ENCODE data around the gene GTF2IRD1.
"Not testable (repeated sequence)": the region's sequence is repeated elsewhere in the genome, so short reads cannot be mapped to it uniquely, and the experiment has no call there.

The GTF2IRD1 gene, protein sequence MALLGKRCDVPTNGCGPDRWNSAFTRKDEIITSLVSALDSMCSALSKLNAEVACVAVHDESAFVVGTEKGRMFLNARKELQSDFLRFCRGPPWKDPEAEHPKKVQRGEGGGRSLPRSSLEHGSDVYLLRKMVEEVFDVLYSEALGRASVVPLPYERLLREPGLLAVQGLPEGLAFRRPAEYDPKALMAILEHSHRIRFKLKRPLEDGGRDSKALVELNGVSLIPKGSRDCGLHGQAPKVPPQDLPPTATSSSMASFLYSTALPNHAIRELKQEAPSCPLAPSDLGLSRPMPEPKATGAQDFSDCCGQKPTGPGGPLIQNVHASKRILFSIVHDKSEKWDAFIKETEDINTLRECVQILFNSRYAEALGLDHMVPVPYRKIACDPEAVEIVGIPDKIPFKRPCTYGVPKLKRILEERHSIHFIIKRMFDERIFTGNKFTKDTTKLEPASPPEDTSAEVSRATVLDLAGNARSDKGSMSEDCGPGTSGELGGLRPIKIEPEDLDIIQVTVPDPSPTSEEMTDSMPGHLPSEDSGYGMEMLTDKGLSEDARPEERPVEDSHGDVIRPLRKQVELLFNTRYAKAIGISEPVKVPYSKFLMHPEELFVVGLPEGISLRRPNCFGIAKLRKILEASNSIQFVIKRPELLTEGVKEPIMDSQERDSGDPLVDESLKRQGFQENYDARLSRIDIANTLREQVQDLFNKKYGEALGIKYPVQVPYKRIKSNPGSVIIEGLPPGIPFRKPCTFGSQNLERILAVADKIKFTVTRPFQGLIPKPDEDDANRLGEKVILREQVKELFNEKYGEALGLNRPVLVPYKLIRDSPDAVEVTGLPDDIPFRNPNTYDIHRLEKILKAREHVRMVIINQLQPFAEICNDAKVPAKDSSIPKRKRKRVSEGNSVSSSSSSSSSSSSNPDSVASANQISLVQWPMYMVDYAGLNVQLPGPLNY

DNA sequence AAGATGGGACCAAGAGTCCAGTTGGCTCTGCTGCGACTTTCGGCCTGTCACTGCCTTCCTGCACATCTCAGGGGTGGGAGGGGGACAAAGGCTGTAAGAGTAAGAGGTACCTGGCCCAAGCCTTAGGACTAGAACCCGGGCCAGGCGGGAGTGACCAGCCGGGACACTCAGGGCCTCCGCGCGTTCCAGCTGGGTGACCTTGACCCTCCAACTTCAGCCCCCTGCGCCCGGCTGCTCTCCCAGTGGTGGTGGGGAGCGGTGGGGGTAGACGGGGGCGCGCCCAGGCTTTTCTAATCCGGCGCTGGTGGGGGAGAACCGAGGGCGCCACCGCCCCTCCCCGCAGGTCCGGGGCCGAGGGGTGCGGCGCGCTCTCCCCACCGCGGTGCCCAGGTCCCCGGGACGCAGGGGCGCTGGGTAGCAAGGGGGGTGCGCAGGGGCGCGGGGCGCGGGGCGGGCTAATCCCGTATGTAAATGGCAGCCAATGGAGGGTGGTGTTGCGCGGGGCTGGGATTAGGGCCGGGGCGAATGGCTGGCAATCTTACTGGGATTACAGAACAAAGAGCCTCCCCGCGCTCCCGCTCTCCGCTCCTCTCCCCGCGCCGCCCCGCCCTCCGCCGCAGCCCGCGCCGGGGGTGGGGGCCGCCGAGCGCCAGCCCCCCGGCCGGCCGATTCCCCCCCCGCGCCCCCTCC, at the start of gene GTF2IRD1:
GTF2IRD1 (plus strand) TSS at position 585 of the 690 bp plus-strand sequence. CDS start 54,175 bp downstream, outside the sequence.
- peak; percentile 38 to 40 for DNase-seq

DNA sequence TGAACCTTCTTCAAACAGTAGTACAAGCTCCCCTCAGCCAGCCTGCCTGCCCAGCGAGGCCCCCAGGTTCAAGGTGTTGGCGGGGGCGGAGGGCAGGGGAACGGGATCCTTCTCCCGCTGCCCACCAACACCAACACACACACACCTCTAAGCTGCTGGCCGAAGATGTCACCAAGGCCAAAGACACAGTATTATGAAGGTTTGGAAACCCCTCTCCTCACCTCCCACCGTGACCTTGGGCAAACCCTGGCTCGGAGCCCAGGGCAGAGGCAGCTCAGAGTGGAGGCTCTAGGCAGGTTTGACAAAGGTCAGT, 49.4 kb upstream of the GTF2IRD1 start:
- DNase-seq = no peak

DNA sequence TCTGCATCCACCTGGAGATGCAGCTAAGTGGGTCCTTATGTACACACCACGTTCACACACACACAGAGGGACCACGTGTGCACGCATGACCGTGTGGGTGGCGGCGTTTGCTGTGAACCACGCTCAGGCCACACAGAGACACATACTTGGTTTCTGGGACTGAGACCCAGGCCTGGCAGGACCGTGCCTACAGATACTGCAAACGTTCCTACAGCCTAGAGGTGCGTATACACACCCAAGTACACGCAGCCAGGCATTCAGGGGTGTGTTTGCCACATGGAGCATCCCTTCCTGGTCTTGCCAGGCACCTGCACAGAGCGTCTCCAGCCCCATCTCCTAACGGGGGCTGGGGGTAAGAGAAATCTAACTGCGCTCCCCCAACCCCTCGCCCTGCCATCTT, 49.0 kb upstream of the GTF2IRD1 start:
- DNase-seq = no peak

DNA sequence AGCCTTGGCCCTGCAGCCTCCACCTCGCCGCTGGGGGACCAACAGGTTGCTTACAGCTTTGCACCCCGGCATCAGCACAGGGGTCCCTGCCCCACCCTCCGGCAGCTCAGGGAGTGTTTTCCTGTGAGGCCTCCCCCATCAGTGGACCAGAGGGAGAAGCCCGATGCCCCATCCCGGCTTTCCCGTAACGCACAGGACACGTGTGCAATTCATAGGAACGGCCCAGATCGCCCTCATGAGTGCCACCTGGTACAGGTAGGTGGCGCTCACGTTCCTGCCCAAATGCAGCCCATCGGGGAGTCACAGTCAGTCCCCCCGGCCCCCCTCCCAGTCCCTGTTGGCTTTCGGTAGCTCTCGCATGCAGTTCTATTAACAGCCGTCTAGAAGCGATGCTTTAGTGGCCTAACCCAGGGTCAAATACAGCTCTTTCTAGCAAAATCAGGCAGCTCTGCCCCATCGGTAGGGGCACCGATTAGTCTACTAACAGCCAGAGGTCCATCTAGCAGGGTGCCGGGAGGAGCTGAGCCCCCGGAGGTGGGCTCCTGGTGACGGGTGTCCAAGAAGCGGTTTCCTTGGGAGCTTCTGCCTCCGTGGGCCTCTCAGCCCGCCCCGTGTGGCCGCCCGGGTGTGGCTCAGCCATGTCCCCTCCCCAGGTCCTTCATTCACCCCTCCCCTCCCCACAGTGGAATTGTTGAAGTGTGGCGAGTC, 48.4 kb upstream of the GTF2IRD1 start:
- DNase-seq = no peak

DNA sequence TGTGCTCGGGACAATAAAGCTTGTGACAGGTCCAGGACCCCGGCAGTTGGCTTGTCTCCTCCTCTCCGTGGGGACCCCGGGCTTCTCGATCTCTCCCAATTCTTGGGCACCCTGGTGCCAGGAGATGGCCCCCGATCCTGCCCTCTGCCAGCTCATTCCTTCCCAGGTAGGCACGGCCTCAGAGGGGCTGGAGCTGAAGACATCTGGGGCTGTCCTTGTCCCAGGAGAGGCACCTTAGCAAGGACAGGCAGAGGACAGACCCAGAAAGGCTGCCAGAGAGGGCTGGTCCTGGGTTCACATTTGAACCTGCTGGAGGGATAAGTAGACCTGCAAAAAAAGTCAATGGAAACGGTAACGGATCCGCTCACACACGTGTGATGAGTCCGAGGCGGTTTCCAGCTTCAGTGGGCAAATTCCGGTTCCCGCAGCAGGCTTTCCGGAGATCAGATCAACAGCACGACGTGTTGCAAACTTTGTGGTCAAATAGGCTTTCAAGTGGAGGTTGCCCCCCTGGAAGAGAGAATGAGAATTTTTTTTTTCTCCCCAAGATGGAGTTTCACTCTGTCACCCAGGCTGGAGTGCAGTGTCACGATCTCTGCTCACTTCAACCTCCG, 47.7 kb upstream of the GTF2IRD1 start:
- DNase-seq = no peak

DNA sequence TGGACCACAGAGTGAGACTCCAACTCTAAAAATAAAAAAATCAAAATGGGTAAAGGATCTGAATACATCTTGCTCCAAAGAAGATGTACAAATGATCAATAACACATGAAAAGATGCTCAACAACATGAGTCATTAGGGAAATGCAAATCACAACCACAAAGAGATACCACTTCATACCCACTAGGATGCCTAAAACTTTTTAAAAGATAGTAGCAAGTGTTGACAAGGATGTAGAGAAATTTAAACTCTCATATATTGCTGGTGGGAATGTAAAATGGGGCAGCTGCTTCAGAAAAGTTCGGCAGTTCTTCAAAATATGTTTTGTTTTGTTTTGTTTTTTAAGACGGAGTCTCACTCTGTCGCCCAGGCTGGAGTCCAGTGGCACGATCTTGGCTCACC, 45.7 kb upstream of the GTF2IRD1 start:
- DNase-seq = no peak

DNA sequence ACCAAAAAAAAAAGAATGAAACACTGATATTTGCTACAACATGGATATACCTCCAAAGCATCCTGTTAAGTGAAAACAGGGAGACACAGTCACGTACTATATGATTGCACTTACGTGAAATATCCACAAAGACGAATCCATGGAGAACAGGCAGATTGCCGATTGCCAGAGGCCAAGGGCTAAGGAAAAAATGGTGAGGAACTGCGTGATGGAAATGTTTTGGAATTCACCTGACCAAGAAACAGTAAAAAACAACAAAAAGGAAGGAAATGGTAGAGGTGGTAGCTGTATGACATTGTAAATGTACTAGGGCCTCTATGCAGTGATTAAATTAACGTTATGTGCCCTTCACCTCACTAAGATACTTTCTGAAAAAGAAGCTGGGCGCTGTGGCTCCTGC, 44.1 kb upstream of the GTF2IRD1 start:
- no peak for DNase-seq

DNA sequence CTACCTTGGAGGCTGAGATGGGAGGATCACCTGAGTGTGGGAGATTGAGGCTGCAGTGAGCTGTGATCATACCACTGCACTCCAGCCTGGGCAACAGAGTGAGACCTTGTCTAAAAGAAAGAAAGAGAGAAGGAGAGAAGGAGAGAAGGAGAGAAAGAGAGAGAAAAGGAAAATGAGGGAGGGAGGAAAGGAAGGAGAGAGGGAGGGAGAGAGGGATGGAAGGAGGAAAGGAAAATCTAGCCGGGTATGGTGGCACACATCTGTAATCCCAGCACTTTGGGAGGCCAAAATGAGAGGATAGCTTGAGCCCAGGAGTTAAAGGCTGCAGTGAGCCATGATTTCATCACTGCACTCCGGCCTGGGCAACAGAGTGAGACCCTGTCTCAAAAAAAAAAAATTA, 42.9 kb upstream of the GTF2IRD1 start:
- no peak for DNase-seq

DNA sequence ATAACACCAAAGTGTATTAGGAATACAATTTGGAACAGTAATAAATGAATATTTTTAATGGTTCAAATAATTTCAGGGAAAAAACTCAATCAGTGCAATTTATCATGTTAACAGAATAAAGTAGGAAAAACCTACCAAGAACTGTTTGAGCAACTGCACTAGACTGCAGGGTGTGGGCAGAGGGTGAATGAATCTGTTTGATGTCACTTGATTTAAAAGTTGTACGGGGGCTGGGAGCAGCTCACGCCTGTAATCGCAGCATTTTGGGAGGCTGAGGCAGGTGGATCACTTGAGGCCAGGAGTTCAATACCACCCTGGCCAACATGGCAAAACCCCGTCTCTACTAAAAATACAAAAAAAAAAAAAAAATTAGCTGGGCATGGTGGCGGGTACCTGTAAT, 42.1 kb upstream of the GTF2IRD1 start:
- DNase-seq = not testable (repeated sequence)

DNA sequence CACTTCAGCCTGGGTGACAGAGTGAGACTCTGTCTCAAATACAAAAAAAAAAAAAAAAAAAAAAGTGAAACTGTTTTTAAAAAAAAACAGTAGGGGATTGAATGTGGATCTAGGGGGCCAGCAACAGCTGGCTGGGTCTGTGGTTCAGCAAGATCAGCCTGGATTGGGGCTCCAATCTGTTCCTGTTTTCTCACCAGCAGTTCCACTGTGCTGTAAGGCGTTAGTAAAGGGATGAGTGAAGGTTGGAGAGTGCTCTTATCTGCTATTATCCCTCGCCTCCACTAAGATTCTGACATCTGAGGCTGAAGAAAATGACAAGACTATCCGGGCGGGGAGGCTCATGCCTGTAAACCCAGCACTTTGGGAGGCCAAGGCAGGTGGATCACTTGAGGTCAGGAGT, 41.6 kb upstream of the GTF2IRD1 start:
- no peak for DNase-seq

DNA sequence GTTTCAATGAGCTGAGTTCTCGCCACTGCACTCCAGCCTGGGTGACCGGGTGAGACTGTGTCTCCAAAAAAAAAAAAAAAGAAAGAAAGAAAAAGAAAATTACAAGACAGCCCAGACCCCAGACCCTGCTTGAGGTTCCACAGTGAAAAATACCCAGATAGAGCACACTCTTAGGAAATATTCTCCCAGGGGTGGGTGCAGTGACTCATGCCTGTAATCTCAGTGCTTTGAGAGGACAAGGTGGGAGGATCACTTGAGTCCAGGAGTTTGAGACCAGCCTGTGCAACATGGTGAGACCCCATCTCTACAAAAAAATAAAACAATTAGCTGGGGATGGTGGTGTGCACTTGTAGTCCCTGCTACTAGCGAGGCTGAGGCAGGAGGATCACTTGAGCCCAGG, 41.1 kb upstream of the GTF2IRD1 start:
- DNase-seq = peak in 1 of 2 donors; percentile 26

DNA sequence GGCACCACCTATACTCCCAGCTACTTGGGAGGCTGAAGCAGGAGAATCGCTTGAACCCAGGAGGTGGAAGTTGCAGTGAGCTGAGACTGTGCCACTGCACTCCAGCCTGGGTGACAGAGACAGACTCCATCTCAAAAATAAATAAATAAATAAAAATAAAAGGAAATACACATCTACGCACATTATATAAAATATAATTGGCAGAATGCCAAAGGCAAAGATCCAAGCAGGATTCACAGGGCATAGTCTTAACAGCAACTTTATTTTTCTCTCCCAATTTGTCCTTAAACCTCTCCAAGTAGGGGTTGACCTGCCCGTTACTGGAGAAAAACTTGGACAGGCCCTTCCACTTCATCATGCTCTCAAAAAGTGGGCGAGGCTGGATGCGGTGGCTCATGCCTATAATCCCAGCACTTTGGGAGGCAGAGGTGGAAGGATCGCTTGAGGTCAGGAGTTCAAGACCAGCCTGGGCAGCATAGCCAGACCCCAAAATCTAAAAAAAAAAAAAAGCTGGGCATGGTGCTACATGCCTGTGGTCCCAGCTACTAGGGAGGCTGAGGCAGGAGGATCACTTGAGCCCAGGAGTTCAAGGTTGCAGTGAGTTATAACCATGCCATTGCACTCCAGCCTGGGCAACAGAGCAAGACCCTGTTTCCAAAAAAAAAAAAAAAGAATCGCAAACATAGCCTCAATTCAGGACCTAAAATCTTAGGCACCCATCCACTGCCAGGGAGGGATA, 38.9 kb upstream of the GTF2IRD1 start:
- DNase-seq = not testable (repeated sequence)

DNA sequence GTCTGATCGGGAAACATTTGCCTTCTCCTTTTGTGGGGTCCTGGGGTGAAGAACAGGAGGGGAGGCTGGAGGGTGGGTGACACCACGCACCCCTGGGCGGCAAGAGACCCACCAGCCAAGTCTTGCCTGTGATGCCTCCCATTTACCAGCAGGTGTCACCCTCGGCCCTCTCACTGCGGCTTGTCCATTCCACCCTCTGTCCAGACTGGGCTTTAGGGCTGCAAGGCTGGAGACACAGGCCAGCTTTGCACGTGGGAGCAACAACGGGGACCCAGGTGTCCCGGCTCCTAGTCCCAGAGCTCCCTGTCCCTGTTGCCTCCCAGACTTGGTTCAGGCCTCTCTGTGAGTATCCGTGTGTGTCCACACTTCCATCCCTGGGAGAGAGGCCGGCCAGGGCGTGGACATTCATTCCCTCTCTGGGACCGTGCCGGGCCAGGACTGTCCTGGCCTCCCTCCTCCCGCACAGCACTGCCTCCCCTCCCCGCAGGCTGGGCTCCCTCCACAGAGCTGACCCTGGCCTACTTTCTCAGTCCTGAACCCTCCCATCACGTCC, 36.2 kb upstream of the GTF2IRD1 start:
- peak; percentile 26 to 79 for DNase-seq

DNA sequence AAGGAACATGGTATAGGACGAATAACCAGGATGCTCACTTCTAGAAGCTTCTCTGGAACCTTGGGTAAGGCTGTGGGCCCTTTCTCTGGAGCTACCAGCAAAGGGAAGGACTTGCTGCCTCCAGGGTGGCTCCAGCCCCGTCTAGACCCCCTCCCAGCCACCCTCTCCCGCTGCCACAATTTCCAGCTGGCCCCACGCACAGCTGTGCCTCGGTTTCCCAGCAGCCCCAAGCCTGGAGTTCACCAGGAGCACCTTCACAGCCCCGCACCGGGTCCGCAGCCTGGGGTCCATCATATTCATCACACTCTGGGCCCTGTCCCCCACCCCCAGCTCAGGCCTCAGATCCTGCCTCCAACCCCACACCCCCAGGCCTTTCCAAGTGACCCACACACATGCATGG, 35.6 kb upstream of the GTF2IRD1 start:
- DNase-seq = no peak

DNA sequence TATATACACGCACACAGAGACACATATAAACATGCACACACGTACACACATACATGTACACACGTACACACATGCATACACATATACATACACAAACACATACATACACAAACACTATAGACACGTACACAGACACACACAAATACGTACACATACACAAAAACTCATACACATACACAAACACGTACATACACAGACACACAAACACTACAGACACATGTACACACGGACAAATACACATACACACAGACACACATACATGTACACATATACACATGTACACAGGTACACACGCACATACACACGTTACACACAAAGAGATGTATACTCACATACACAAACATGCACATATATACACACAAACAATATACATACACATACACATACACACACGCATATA, 35.2 kb upstream of the GTF2IRD1 start:
- DNase-seq = no peak

DNA sequence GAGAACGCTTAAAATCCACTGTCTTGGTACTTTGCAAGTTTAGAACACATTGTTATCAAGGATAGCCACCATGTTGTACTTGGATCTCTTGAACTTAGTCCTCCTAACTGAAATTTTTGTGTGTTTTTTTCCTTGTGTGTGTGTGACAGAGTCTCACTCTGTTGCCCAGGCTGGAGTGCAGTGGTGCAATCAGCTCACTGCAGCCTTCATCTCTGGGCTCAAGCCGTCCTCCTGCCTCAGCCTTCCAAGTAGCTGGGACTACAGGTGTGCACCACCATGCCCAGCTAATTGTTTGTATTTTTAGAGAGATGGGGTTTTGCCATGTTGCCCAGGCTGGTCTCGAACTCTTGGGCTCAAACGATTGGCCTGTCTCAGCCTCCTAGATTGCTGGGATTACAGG, 34.5 kb upstream of the GTF2IRD1 start:
- not testable (repeated sequence) for DNase-seq

DNA sequence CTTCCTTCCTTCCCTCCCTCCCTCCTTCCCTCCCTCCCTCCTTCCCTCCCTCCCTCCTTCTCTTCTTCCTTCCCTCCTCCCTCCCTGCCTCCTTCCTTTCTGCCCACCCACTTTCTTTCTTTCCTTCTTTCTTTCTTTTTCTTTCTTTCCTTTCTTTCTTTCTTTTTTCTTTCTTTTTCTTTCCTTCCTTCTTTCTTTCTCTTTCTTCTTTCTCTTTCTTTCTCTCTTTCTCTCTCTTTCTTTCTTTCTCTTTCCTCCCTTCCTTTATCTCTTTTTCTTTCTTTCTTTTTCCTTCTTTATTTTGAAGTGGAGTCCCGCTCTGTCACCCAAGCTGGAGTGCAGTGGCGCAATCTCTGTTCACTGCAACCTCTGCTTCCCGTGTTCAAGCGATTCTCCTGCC, 33.7 kb upstream of the GTF2IRD1 start:
- no peak for DNase-seq

DNA sequence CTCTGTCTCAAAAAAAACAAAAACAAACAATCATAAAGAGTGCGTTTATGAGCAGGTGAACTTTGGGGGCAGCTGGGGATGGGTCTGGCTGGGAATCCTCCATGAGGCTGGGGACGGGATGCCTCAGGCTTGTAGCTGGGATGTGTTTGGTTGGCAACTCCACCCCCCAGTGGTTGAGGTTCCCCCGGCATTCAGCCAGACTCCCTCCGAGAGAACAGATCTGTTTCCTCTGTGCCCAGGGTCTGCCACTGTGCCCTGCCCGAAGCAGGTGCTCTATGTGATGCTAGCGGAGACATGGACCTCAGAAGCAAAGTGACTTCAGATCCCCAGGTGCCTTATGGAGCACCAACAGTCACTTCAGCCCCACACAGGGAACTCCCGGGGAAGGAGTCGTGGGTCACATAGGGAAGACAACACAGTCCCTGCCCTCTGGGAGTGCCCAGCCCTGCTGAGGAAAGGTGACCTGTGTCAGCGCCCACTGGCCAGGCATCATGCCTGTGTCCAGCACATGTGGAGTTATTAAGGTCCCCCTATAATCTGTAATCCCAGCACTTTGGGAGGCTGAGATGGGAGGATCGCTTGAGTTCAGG, 29.3 kb upstream of the GTF2IRD1 start:
- no peak for DNase-seq

DNA sequence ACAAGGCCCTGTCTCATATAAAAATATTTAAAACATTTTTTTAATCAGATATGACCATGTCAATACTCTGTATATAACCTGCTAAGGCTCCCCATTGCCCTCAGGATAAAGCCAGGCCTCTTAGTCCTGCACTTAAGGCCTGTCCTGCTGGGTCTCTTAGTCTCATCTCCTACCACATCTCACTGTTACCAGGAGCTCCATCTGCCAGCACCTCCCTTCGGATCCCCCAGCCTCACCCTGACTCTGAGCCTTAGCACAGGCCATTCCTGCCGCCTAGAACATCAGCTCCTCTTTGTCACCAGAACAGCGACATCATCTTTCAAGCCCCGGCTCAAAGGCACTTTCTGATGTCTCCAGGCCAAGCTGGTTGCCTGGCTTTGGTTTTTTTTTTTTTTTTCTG, 25.7 kb upstream of the GTF2IRD1 start:
- no peak for DNase-seq

DNA sequence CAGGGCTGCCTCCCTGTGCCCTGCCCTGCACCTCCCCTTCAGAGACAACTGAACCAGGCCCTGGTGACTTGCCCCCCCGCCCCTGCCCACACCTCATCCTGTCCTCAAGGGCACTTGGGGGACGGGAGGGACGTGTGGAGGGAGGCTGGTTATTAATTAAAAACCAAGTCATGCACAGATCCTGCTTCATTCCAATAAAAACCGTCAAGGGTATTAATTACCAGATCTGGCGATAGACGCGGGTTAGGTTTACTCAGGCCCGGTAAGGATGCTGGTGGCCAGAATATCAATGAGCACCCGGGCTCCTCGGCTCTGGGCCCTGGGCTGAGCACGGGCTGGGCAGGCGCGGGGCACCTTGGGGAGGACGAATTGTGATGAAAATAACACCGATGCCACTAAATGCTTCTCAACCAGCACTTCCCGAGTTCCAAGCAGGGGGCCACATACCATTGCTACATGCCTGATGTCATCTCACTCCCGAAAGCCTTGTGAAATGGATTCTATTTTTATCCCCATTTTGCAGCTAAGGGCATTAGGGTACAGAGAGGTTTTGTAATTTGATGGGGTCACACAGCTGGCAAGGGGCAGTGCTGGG, 24.5 kb upstream of the GTF2IRD1 start:
- DNase-seq = no peak

All from inflammatory macrophage treated with lipopolysaccharide for 1 hour (primary cell).